HS-5 (cell line): ENCODE data around the gene FAM8A1.

Source experiments
- DNase-seq: peaks from one replicate; pipeline ENCODE4 v3.0.0-alpha.2; 2012; ENCODE audit warnings: low read depth

The FAM8A1 gene

DNA sequence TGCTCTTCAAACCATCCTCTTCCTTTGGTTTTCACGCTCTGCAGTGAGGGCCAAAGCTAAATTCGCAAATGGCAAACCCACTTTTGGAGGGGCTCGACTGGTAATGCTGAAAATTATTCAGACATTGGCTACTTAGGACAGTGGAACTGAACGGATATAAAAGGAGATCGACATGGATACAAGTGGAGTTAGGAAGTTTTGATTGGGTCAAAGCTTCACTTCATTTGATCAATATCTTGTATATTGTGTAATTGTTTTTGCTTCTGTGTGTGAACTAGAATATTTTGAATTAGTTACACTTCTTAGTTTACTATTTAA lies 1.2 kb downstream of the FAM8A1 start:
- DNase-seq, result no peak

DNA sequence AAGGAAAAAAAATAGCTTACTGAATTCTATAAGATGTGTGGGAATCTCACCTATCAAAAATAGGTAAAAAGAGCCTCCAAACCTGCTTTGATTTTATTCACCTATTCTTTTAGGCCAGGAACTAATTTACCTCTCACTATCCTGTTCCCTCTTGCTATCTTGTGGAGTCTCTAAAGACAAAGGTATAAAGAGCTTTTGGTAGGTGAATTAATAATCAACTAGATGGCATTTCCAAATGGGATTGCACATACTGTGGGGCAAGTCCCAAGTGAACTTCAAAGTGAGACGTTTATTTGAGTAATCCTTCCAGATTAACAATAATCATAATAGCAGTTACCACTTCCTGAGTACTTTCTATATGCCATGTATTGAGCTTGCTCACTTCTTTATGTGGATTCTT lies 2.8 kb downstream of the FAM8A1 start:
- no peak for DNase-seq

DNA sequence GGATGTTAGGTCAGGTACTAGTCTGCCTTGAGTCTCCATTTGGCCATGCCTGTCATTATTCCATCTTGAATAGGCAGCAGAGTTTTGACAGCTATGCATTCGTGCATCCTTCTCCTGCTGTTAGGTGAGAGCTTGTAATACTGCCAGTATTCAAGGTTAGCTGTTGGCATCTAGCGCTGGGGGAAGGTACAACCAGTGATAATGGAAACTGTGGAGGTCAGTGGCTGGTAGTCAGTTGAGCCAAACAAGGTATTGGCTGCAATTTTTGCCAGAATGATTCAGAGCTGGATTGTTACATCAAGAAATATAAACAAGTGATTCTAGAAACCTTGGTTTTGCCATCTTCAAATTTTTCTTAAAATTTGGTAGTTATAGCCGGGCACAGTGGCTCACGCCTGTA lies 6.5 kb downstream of the FAM8A1 start:
- no peak for DNase-seq

DNA sequence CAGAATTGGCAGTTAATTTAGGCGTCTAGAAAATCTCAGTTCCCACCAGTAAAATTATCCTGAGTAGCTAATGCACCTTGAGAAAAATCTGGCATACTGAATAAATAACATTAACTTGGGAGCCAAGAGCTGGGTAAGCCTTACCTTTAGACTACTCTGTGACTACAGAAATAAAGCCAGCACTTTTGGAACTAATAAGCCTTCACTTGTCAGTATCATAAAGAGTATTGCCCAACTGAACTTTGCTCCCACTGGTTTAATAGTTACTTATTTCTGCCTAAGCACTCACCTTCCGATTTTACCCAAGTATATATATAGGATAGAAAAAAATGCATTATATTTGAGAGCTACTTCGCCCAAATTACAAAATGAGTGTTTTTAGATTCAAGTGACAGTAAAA lies 10.7 kb downstream of the FAM8A1 start:
- no peak for DNase-seq

DNA sequence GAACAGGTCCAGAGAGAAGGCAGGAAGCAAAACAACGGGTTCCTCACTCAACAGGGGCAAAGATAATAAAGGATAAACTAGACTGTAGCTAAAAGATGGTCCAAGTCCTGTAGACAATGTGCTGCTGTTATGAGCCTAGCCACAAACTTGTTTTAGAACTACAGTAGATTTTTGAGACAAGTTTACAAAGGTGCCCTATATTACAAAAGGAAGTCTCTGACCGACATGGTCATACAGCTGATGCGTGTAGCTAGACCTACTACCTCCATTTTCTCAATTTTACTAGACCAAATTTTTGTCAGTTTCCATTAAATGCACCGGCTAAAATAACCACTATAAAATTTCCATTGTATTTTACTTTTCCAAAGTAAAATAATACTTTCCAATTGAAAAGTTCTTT lies 11.9 kb downstream of the FAM8A1 start:
- DNase-seq, result no peak

DNA sequence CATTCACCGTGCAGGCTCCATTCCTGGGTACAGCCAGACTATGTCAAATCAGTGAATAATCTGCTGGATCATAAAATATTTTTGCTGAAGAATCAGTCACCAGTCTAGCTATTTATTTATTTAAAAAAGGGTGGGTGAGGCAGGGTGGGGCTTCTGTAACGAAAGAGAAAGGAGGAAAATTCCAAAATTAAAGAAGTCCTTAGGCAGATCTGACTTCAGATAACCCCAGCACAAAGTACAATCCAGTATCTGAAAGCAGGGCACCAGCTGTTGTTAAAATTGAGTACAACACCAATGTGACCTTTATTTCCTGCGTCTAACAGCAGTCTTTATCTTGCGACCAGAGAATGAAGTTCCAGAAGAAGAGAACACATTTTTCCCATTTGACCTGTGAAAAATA lies 15.7 kb downstream of the FAM8A1 start:
- DNase-seq, result no peak

DNA sequence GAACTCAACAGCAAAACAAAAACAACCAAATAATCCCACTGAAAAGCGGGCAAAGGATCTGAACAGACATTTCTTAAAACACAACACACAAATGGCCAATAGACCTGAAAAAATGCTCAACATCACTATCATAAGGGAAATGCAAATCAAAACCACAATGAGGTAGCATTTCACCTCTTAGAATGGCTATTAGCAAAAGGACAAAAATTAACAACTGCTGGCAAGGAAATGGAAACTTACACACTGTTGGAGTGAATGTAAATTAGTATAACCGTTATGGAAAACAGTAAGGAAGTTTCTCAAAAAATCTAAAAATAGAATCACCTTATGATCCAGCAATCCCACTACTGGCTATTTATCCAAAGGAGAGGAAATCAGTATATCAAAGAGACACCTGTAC lies 20.9 kb downstream of the FAM8A1 start:
- DNase-seq, result no peak

DNA sequence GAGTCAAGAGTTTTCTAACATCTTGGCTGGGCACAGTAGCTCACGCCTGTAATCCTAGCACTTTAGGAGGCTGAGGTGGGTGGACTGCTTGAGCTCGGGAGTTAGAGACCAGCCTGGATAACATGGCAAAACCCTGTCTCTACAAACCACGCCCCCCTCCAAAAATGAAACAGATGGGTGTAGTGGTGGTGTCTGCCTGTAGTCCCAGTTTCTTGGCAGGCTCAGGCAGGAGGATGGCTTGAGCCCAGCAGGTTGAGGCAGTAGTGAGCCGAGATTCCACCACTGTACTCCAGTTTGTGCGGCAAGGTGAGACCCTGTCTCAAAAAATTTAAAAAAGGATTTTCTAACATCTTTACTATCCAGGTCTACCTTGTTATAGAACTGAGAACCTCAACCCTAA lies 22.0 kb downstream of the FAM8A1 start:
- no peak for DNase-seq

DNA sequence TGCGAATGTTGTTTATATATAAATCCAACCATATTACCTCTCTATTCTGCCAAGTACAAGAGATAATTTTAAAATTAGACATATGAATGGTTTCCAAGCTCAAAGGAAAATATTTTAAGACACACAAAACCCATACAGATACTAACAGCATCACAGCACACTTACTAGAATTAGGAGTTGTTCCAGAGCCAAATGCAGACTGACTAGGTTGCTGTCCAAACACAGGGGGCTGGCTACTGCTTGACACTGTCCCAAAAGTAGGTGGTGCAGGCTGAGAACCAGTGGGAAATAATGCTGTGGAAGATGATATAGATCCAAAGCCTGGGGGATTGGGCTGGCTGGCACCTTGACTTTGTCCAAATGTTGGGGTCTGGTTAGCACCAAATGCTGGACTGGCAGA lies 24.3 kb downstream of the FAM8A1 start:
- DNase-seq, result no peak

DNA sequence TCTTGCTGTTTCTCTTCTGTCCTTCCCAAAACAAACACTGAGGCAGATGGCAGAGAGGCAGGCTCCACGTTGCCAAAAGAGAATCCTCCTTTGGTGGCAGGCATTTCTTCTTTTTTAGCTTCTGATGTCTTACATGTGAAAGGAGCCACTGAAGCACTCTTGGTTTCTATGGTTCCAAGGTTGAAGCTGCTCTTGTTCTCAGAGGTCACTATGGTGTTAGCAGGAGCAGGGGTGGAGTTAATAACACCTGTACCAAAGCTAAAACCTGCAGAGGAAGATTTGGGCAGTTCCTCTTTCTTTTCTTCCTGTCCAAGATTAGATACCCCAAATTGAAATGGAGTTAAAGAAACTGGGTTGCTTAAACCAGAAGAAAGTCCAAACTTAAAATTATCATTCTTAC lies 28.8 kb downstream of the FAM8A1 start:
- DNase-seq, result no peak

DNA sequence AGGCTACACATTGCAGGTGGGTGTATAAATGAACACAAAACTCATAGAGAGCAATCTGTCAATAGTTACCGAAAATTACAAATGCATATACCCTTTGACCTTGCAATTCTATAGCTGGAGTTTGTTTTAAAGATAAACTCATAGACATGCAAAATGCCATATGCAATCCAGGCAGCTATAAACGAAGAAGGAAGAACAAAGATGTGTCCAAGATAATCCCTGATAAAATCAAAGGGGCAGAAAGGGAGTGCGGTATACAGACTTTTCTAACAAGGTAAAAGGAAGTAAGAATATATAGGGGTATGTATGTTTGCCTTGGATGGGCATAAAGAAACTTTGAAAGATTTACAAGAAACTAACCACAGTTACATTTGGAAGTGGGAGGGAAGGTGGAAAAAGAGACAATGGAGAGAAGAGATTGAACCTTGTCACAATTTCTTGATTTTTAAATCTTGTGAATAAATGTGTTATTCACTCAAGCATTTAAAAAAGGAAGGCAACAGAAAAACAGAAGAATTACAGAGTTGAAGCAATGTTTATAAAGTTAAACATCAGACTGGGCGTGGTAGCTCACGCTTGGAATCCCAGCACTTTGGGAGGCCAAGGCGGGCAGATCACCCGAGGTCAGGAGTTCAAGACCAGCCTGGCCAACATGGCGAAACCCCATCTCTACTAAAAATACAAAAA lies 29.9 kb downstream of the FAM8A1 start:
- DNase-seq, result no peak

DNA sequence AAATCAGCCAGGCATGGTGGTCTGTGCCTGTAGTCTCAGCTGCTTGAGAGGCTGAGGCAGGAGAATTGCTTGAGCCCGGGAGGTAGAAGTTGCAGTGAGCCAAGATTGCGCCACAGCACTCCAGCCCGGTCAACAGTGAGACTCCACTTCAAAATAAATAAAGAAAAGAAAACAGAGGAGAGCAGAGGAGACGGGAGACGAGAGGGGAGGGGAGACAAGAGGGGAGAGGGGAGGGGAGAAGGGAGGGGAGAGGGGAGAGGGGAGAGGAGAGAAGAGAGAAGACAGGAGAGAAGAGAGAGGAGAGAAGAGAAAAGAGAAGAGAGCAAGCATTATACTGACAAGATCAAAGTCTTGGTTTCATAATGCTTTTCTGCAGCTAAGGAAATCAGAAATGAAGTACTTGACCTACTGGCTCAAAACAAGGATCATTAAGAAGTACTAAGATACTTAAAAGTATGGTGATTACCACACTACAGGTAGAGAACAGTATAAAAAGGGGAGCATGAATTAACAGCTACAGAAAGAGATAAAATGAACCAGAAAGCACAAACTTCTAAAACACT lies 30.5 kb downstream of the FAM8A1 start:
- no peak for DNase-seq

DNA sequence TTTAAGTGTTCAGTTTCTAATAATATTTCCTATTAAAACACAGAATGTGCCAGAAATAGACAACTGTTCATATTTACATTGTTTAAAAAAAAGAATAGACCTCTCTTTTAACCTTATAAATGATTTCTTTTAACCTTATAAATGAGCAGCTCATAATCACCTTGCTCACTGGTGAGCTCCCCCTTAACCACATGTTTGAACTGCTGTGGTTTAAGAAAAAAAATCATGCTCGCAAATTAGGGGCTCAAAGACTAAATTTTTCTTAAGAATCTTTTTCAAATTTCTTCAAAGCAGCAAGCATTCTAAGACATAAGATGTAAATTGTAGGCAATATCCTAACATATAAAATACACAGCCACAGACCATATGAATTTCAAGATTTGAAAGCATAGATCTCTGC lies 32.8 kb downstream of the FAM8A1 start:
- DNase-seq, result no peak

DNA sequence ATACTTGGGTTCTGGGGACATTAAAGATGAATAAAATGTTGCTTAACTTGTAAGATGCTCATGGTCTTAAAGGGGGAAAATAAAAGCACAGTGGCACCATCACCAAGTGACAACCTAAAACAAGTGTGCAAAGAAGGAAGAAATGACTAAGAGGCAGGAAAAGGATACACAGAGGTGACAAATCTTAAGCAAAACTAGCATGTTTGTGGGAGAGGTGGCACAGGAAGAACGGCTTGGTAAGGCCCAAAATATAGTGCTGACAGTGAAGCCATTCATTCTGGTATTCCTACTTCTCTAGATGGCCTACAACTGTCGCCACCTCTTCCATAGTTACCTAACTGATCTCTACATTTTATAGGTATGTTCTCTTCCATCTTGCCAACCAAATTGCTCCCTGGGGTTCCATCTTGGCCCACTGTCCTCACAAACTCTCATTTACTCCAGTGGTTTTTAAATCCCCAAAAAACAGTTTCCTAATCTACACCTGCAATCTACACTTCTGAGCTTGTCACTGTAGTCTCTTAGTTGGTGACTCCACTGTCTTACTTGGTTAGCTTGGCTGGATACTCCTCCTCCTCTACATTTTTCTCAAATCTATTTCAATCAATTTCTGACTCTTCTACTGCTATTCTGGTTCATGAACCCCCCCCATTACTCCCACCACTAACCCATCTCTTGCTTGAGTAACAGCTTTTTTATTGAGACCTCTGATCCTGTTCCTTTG lies 33.5 kb downstream of the FAM8A1 start:
- no peak for DNase-seq

DNA sequence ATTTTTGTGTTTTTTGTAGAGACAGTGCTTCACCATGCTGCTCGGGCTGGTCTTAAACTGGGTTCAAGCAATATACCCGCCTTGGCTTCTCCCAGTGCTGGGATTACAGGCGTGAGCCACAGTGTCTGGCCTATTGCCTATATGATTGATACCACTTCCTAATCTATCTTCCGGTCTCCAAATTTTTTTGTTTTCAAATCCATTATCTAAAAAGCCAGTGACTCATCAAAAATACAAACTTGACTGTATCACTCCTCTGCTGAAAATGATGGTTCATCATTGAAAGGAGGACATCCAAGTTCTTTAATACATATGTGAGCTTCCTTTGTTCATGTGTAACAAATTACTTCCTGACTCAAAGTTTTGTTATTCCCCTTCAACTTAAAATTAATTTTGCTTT lies 35.5 kb downstream of the FAM8A1 start:
- no peak for DNase-seq

DNA sequence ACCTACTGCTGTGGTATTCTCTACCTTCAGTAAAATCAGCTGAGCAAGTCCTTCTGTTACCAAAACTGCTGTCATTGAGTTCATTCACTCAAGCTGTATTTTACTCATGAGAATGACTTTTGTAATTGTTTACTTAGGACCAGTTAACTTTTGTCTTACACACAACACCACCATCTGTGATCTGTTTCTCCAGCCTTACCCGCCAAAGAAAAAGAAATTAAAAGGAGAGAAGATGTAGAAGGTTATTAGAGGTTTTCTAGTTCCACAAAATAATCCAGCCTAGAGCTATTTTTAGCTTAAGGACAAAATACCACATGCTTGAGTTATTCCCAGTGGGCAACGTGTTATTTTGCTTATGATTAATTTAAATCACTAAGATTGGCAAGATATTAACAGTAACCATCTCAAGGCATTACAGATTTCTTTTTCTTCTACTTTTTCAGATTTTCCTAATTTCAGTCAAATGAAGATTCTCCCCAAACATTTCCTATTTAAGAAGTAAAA lies 38.2 kb downstream of the FAM8A1 start:
- no peak for DNase-seq

DNA sequence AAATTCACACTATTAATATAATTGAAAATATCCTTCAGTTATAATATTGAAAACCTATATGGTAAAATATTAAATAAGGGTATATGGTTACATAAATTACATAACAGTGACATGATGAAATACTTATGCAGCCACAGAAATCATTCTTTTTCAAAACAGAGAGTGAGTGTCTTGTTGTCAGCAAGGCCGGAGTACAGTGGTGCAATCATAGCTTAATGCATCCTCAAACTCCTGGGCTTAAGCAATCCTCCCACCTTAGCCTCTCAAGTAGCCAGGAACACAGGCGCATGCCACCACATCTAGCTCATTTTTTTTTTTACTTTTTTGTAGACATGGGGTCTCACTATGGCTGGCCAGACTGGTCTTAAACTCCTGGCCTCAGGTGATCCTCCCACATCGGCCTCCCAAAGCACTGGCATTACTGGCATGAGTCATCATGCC lies 40.4 kb downstream of the FAM8A1 start:
- peak; percentile 22 for DNase-seq

DNA sequence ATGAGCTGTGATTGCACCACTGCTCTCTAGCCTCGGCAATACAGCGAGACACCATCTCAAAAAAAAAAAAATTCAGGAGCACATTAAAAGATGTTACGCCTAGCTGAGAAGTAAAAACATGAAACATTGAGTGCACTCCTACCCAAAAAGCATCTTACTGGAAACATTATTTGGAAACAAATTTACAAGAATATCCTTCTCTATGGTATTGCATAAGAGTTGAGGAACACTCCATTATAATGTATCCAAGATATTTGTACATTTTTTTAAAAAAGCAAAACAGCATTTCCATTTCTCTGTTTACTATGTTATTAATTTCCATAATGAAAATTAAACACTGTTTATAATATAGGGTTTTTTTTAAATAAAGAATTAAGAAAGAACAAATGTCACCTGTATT lies 48.6 kb downstream of the FAM8A1 start:
- DNase-seq, result no peak

DNA sequence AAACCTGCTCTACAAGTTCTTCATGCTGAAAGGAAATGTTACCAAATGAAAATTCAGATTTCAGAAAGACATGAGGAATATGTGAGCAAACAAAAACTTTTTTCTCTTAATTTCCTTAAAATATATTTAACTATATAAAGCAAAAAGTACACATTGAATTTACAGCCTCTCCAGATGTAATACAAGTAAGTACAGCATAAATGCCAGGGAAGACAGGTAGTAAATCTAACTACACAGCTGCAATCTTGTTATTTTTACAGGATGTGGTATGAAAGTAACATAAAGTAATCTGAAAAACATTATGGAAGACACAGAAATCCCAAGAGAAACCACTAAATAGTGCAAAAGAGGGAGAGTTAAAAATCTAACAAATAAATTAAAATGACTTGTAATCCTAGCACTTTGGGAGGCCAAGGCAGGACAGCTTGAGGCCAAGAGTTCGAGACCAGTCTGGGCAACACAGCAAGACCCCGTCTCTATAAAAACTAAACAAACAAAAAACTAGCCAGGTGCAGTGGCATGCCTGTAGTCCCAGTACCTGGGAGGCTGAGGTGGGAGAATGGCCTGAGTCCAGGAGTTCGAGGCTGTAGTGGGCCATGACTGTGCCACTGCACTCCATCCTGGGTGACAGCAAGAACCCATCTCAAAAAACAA lies 50.7 kb downstream of the FAM8A1 start:
- DNase-seq, result no peak

DNA sequence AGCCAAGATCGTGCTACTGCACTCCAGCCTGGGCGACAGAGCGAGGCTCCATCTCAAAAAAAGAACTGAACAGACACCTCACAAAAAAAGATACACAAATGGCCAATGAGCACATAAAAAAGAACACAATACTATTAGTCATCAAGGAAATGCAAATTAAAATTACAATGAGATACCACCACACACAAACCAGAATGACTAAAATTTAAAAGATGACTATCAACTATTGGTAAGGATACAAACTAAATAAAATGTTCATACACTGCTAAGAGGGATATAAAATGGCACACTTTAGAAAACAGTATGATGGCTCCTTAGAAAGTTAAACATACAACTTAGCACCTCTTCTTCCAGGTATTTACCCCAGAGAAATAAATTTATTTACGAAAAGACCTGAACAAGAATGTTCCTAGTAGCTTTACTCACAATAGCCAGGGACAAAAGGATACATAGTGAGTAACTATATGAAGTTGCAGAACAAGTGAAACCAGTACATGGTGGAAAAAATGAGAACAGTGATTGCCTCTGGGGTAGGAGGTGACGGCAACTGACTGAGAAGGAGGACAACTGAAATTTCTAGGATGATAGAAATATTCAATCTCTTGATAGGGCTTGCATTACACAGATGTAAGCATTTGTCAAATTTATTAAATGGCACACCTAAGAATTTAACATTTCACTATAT lies 53.2 kb downstream of the FAM8A1 start:
- no peak for DNase-seq

DNA sequence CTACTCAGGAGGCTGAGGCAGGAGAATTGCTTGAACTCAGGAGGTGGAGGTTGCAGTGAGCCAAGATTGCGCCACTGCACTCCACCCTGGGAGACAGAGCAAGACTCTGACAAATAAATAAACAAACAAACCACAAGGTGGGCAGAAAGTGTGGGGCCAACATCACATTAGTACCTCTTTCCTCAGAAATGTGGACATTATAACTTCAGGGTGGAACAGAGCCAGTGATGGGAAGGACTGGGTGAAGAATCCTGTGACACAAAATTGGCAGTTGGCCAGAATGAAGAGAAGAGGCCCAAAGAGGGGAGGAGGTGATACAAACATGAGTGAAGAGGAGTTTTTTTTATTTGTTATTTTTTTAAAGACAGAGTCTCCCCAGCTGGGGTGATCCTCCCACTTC lies 56.0 kb downstream of the FAM8A1 start:
- no peak for DNase-seq

DNA sequence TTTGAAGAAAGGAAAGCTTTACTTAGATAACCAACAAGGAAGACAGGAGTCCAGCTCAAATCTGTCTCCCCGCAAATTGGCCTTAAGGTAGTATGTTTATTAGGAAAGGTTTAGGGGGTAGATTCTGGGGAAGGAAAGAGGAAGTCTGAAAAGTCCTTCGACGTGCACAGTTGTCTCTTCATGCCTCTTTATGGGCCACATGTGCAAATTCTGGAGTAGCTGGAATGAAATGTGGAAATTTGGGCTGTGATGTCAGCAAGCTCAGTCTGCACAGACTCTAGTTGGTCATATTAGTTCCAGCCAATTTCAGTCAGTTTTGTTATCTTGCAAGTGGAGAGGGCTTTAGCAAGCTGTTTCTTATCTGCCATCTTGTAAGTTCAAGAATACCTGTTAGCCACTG lies 56.5 kb downstream of the FAM8A1 start:
- DNase-seq, result no peak
